Activated CD4-positive, alpha-beta T cell treated with anti-CD3 and anti-CD28 coated beads, Interleukin-2, Interleukin-4, amounts not matched to agents 100 ng/mL and 50 ng/mL, durations not matched to agents 16 hours and 8 hours (primary cell): Measurements from ENCODE around the gene KAZN.

Experiments used
- DNase-seq: peaks from one replicate; pipeline ENCODE4 v3.0.0-alpha.2; 2020; ENCODE audit warnings: low spot score

The KAZN gene

GRCh38 chr1:14590411-14591180 lies 7.9 kb upstream of the KAZN start:
- DNase-seq: no peak

- no peak for DNase-seq
Measured at GRCh38 chr1:14591600-14591999, 6.9 kb upstream of the KAZN start.

GRCh38 chr1:14592004-14592631 lies 6.4 kb upstream of the KAZN start:
- DNase-seq: no peak

GRCh38 chr1:14593302-14593701 lies 5.2 kb upstream of the KAZN start:
- DNase-seq: no peak

GRCh38 chr1:14594045-14594444 lies 4.4 kb upstream of the KAZN start:
- DNase-seq: no peak

GRCh38 chr1:14596591-14596990 lies 1.9 kb upstream of the KAZN start:
- no peak for DNase-seq

- no peak for DNase-seq
Measured at GRCh38 chr1:14597343-14598006, 1.0 kb upstream of the KAZN start.

- DNase-seq: no peak
Measured at GRCh38 chr1:14598007-14598497, 433 bp upstream of the KAZN start.

- DNase-seq: no peak
Measured at GRCh38 chr1:14599183-14599791, 802 bp downstream of the KAZN start.

GRCh38 chr1:14599800-14600199 lies 1.3 kb downstream of the KAZN start:
- no peak for DNase-seq

- DNase-seq: no peak
Measured at GRCh38 chr1:14600405-14601112, 2.1 kb downstream of the KAZN start.

GRCh38 chr1:14602136-14602535 lies 3.7 kb downstream of the KAZN start:
- no peak for DNase-seq

- no peak for DNase-seq
Measured at GRCh38 chr1:14603645-14604044, 5.2 kb downstream of the KAZN start.

GRCh38 chr1:14604414-14604813 lies 5.9 kb downstream of the KAZN start:
- no peak for DNase-seq

- no peak for DNase-seq
Measured at GRCh38 chr1:14605945-14606344, 7.5 kb downstream of the KAZN start.

- DNase-seq: no peak
Measured at GRCh38 chr1:14606632-14607031, 8.1 kb downstream of the KAZN start.

GRCh38 chr1:14607295-14607694 lies 8.8 kb downstream of the KAZN start:
- no peak for DNase-seq

- no peak for DNase-seq
Measured at GRCh38 chr1:14608308-14608707, 9.8 kb downstream of the KAZN start.

GRCh38 chr1:14610761-14611160 lies 12.3 kb downstream of the KAZN start:
- DNase-seq: no peak

GRCh38 chr1:14611792-14612191 lies 13.3 kb downstream of the KAZN start:
- no peak for DNase-seq

- DNase-seq: no peak
Measured at GRCh38 chr1:14612256-14612655, 13.8 kb downstream of the KAZN start.

GRCh38 chr1:14613926-14614325 lies 15.4 kb downstream of the KAZN start:
- DNase-seq: no peak
